Mucosa of descending colon (tissue), 3 donors: Measurements from ENCODE around the gene NXNL1. TPM values are rescaled to one million over a fixed set of nuclear protein-coding genes. Genes with fewer than 3 reads are reported as not detected.

ENCODE experiments used
- ATAC-seq: fragments of 200-7000 bp; cut with Tn5 transposase; one replicate; pipeline ENCODE4 v1.9.1; 2020; ENCODE audit warnings: mild to moderate bottlenecking, moderate library complexity
- DNase-seq, 3 donors: peaks; one replicate each; pipeline ENCODE4 v3.0.0-alpha.2; 2020
- H3K36me3 ChIP-seq: fragments of 200-600 bp; one replicate; pipeline ENCODE4 v1.8.0; 2021; ENCODE audit warnings: low read depth, mild to moderate bottlenecking
- H3K4me1 ChIP-seq: fragments of 200-600 bp; one replicate; pipeline ENCODE4 v1.8.0; 2021; ENCODE audit warnings: low read depth, mild to moderate bottlenecking
- H3K4me3 ChIP-seq: fragments of 200-600 bp; one replicate; pipeline ENCODE4 v1.8.0; 2021; ENCODE audit warnings: mild to moderate bottlenecking
- H3K9me3 ChIP-seq: fragments of 200-600 bp; one replicate; pipeline ENCODE4 v1.8.0; 2021; ENCODE audit warnings: mild to moderate bottlenecking
- CTCF ChIP-seq: fragments of 200-600 bp; IDR thresholded peaks from one replicate; pipeline ENCODE4 v1.8.0; 2022; ENCODE audit warnings: antibody characterized with exemption, mild to moderate bottlenecking
- intact Hi-C, 2 donors: fragments of 100-400 bp; cut with DNase I in 1 of 2; cut with micrococcal nuclease in 1 of 2; formaldehyde crosslinking; loops; one replicate each; pipeline versions ENCODE4 v1.11.0 to v1.11.1; 2022; cut with DNase I, micrococcal nuclease
- total RNA-seq, 3 donors: library from RNA; stranded (reverse); fragmentation: NEBNext Ultra II Directional in 2 of 3; extraction: Animal tissue kit (Norgen Biotek cat#: 25700) in 2 of 3; gene quantifications; one replicate each; pipeline versions ENCODE4 v1.2.1 to v1.2.4, GENCODE V29; 2021 to 2023
- donor health status: DM: no; HTN: no; CAD: no; lungs with moderate emphysema.
- donor health status: DM: no; HTN: no; CAD: no.
- donor health status: DM: no; HTN: yes; CAD: no.

The NXNL1 gene
- total RNA-seq, 3 donors from 2014 or later, result not detected

GRCh38 chr19:17471410-17472125, 10.8 kb upstream of the NXNL1 start:
- intact Hi-C loops, result no loop called here
- no peak for TF ChIP-seq CTCF
- DNase-seq (peak in 1 of 3 donors; percentile 39), ATAC-seq (no peak)
- no peaks in the 10 kb centered on the region for H3K4me1 ChIP-seq
- H3K4me3 ChIP-seq, result no peak overlapping the region
- no peaks in the 10 kb centered on the region for H3K9me3 ChIP-seq
- H3K36me3 ChIP-seq, result no peaks in the 10 kb centered on the region

- ATAC-seq (peak; percentile 91), DNase-seq (peak; percentile 97 to 98 (median 97))
- H3K36me3 ChIP-seq, result no peaks in the 10 kb centered on the region
- TF ChIP-seq CTCF, result no peak
- H3K4me1 ChIP-seq, result no peaks in the 10 kb centered on the region
- H3K4me3 ChIP-seq, result peak within 1 kb of the TSS; percentile 38
- intact Hi-C loops, result no loop called here
- no peaks in the 10 kb centered on the region for H3K9me3 ChIP-seq
Observed at GRCh38 chr19:17470068-17470841, 9.5 kb upstream of the NXNL1 start, which contains the start of gene SLC27A1. Gene SLC27A1 (plus strand): TSS chr19:17470524. CDS start chr19:17470541, 17 bp downstream.

- peak; percentile 89 for ATAC-seq
- intact Hi-C loops, result loop anchor here in 1 of 2 donors (10.0 kb wide), 1 partner anchor 75 kb away; the partner anchor contains the start of gene CCDC194
- peak overlapping the region; percentile 38 for H3K4me3 ChIP-seq
Observed at GRCh38 chr19:17469481-17470067, 8.8 kb upstream of the NXNL1 start.

GRCh38 chr19:17469092-17469480, 8.4 kb upstream of the NXNL1 start:
- DNase-seq, result no peak
- no peak for ATAC-seq
- TF ChIP-seq CTCF, result no peak
- no peaks in the 10 kb centered on the region for H3K4me1 ChIP-seq
- H3K9me3 ChIP-seq, result no peaks in the 10 kb centered on the region
- intact Hi-C loops, result loop anchor here in 1 of 2 donors (10.0 kb wide), 1 partner anchor 74 kb away; the partner anchor contains the start of gene CCDC194
- H3K4me3 ChIP-seq, result no peak overlapping the region
- H3K36me3 ChIP-seq, result no peaks in the 10 kb centered on the region

More at GRCh38 chr19:17469481-17470067, 8.8 kb upstream of the NXNL1 start:
- Histone ChIP-seq H3K36me3 (no peaks in the 10 kb centered on the region), H3K4me1 (no peaks in the 10 kb centered on the region), H3K9me3 (no peaks in the 10 kb centered on the region)
- no peak for TF ChIP-seq CTCF
- peak; percentile 97 to 99 (median 99) for DNase-seq

GRCh38 chr19:17468302-17469091, 7.8 kb upstream of the NXNL1 start:
- DNase-seq, result peak in 1 of 3 donors; percentile 53
- no peak for TF ChIP-seq CTCF
- no peak overlapping the region for H3K4me3 ChIP-seq
- no peaks in the 10 kb centered on the region for H3K9me3 ChIP-seq
- intact Hi-C loops, result loop anchor here in 1 of 2 donors (10.0 kb wide), 1 partner anchor 74 kb away; the partner anchor contains the start of gene CCDC194
- no peak for ATAC-seq
- no peaks in the 10 kb centered on the region for H3K4me1 ChIP-seq
- H3K36me3 ChIP-seq, result no peaks in the 10 kb centered on the region
